Skin of body (tissue), 2 donors: Measurements from ENCODE around the gene PSPH. TPM values are rescaled to one million over a fixed set of nuclear protein-coding genes. Genes with fewer than 3 reads are reported as not detected.

Experiments
- small RNA-seq: library from RNA; depleted of rRNA; stranded (forward); fragments of <200 nt; gene quantifications from one replicate; pipeline ENCODE3, GENCODE V24; 2014; ENCODE audit warnings: low replicate concordance
- total RNA-seq: library from RNA; depleted of rRNA; stranded (reverse); fragments of >200 nt; gene quantifications from one replicate; pipeline ENCODE4 v1.2.3, GENCODE V29; 2014

The PSPH gene
- total RNA-seq, 1 donor from 2014 or later: 18.1 TPM

Small RNAs within 50 kb of the gene (small RNA-seq; reads per million reads assigned to genes)
- not detected for gene SNORA15
- not detected for gene SNORA22B

Other genes with a start within 250 kb of the PSPH start
- not detected for gene SEPTIN14, start 188.7 kb downstream of the PSPH start, total RNA-seq
- 10.0 TPM for gene ZNF713, start 164.0 kb downstream of the PSPH start, total RNA-seq
- gene MRPS17, start 99.6 kb downstream of the PSPH start, total RNA-seq: 11.3 TPM
- 45.1 TPM for gene NIPSNAP2, start 86.9 kb downstream of the PSPH start, total RNA-seq
- 111 TPM for gene CCT6A, start 321 bp upstream of the PSPH start, total RNA-seq
- gene SUMF2, start 12.8 kb upstream of the PSPH start, total RNA-seq: 96.9 TPM
- 8.9 TPM for gene PHKG1, start 41.5 kb upstream of the PSPH start, total RNA-seq
- 138 TPM for gene CHCHD2, start 55.0 kb upstream of the PSPH start, total RNA-seq
- 0.39 TPM for gene NUPR2, start 65.0 kb upstream of the PSPH start, total RNA-seq